Natural killer cell treated with Interleukin-12 subunit alpha and Interleukin-12 subunit beta and Interleukin-15 and Interleukin-18, amount 100 ng/mL, for 72 hours (primary cell): ENCODE measurements around the gene HPD. TPM values are rescaled to one million over a fixed set of nuclear protein-coding genes. Genes with fewer than 3 reads are reported as not detected.
"Not testable (repeated sequence)": the region's sequence is repeated elsewhere in the genome, so short reads cannot be mapped to it uniquely, and the experiment has no call there.

Source experiments
- ATAC-seq, 2 donors: fragments of 150-1000 bp; cut with Tn5 transposase in 1 of 2; sonication (Bioruptor Pico), chemical (Tn5 transposase) in 1 of 2; 2 replicates each; pipeline ENCODE4 v1.10.0; 2021
- DNase-seq: peaks from one replicate; pipeline ENCODE4 v3.0.0; 2022; ENCODE audit warnings: low spot score
- H3K27ac Mint-ChIP-seq, 2 donors: 1 replicate in 1 of 2; 2 replicates in 1 of 2; pipeline ENCODE4 v1.8.0; 2022; ENCODE audit warnings: mixed read lengths in 2 of 2, mild to moderate bottlenecking in 1 of 2, moderate library complexity in 1 of 2
- H3K27me3 Mint-ChIP-seq, 2 donors: 1 replicate in 1 of 2; 2 replicates in 1 of 2; pipeline ENCODE4 v1.8.0; 2022; ENCODE audit warnings: mixed read lengths in 2 of 2
- H3K36me3 Mint-ChIP-seq: one replicate; pipeline ENCODE4 v1.8.0; 2022; ENCODE audit warnings: mixed read lengths
- H3K4me1 Mint-ChIP-seq, 2 donors: 1 replicate in 1 of 2; 2 replicates in 1 of 2; pipeline ENCODE4 v1.8.0; 2022; ENCODE audit warnings: low read depth in 2 of 2, mixed read lengths in 2 of 2, mild to moderate bottlenecking in 1 of 2
- H3K4me3 Mint-ChIP-seq: one replicate; pipeline ENCODE4 v1.8.0; 2022; ENCODE audit warnings: mixed read lengths
- H3K9me3 Mint-ChIP-seq: 2 replicates; pipeline ENCODE4 v1.8.0; 2022; ENCODE audit warnings: mixed read lengths
- total RNA-seq, 2 donors: library from RNA; stranded (reverse); gene quantifications; one replicate each; pipeline ENCODE4 v1.2.3, GENCODE V29; 2022

Gene HPD
- total RNA-seq, 2 donors from 2014 or later = not detected

DNA sequence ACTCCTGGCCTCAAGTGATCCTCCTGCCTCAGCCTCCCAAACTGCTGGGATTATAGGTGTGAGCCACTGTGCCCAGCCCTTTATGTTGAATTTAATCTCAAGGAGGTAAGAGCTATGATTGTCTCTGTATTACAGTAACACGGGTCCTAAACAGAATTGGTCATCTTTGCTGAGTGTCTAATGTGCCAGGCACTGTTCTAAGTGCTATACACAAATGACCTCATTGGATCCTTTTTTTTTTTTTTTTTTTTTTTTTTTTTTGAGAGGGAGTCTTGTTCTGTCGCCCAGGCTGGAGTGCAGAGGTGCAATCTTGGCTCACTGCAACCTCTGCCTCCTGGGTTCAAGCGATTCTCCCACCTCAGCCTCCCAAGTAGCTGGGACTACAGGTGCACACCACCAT lies 6.3 kb downstream of the HPD start:
- not testable (repeated sequence) for H3K9me3 Mint-ChIP-seq, H3K27ac Mint-ChIP-seq, H3K4me3 Mint-ChIP-seq, H3K36me3 Mint-ChIP-seq, ATAC-seq, DNase-seq, H3K27me3 Mint-ChIP-seq, H3K4me1 Mint-ChIP-seq

DNA sequence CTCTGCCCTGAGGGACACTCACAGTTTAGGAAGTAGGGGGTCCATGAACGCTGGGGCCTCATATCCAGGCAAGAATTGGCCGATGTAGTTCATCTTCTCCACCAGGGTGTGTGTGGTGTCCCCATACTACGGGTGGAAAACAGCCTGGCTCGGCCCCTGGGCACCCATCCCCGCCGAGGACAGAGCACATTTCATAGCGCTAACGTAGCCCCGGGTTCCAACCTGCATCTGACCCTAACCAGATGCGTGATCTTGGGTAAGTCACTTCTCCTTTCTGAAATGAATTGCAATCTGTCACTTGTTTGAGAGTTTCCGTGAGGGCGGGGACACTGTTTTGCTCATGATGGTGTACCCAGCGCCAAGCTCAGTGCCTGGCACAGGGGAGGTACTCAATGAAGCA lies 9.0 kb downstream of the HPD start:
- Mint-ChIP-seq H3K36me3 (no peaks in the 10 kb centered on the region), H3K4me3 (no peak overlapping the region), H3K9me3 (no peaks in the 10 kb centered on the region), H3K27me3 (no peaks in the 10 kb centered on the region), H3K27ac (no peak overlapping the region), H3K4me1 (no peaks in the 10 kb centered on the region)
- DNase-seq = no peak
- ATAC-seq = no peak

- H3K9me3 Mint-ChIP-seq = no peaks in the 10 kb centered on the region
- DNase-seq (no peak), ATAC-seq (no peak)
- no peak overlapping the region for H3K4me3 Mint-ChIP-seq
- no peaks in the 10 kb centered on the region for H3K27me3 Mint-ChIP-seq
- no peaks in the 10 kb centered on the region for H3K36me3 Mint-ChIP-seq
- no peak overlapping the region for H3K27ac Mint-ChIP-seq
- no peaks in the 10 kb centered on the region for H3K4me1 Mint-ChIP-seq
Observed at GRCh38 chr12:121849211-121849610, 9.4 kb downstream of the HPD start.

DNA sequence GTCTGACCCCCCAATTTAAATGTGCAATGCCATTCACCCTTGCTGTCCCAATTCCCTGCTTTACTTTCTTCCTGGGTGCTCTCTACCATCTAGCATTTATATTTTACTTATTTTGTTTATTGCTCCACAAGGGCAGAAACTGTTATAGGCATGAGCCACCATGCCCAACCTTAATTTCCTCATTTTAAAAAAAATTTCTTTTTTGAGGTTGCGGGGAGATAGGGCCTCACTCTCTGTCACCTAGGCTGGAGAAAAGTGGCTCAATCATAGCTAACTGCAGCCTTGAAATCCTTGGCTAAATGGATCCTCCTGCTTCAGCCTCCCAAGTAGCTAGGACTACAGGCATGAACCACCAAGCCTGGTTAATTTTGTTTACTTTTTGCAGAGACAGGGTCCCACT lies 13.0 kb downstream of the HPD start:
- Mint-ChIP-seq H3K27ac (no peak overlapping the region), H3K4me3 (no peak overlapping the region), H3K4me1 (no peaks in the 10 kb centered on the region), H3K27me3 (no peaks in the 10 kb centered on the region), H3K9me3 (no peaks in the 10 kb centered on the region), H3K36me3 (no peaks in the 10 kb centered on the region)
- DNase-seq (no peak), ATAC-seq (no peak)

DNA sequence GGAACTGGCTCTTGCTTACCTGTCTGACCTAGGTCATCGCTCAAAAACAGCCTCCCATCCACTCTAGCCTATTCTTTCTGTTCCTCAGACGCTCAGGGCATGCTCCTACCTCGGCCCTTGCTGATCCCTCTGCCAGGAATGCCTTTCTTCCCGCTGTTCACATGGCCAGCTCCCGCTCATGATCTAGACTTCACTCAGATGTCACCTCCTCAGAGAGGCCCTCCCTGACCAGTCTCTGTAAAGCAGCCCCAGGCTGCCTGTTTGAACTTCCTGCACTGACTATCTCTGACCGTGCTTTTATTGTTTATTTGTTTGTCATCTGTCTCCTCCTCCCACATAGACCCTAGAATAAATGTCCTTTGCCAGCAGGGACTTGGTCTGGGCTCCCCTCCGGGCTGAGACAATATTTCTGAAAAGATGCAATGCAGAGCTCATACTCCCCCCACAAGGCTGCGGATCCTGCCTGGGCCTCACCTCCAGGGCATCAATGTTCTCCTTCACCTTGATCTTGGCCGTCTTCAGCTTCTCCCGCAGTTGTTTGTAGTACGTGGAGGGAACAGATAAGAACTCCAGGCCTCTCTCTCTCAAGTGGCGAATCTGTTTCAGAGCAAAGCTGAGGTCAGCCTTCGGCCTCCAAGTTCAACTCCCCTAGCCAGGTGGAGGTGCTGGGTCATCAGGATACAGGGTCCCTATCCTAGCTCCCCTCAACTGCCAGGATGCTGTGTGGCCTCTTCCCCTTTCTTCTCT lies 15.2 kb downstream of the HPD start:
- Mint-ChIP-seq H3K4me3 (no peak overlapping the region), H3K36me3 (no peaks in the 10 kb centered on the region), H3K27ac (peak overlapping the region in 1 of 2 donors; percentile 30), H3K9me3 (no peaks in the 10 kb centered on the region), H3K4me1 (peaks cover 0 to 16% of the 10 kb centered on the region in 2 donors), H3K27me3 (no peaks in the 10 kb centered on the region)
- DNase-seq (no peak), ATAC-seq (no peak)

DNA sequence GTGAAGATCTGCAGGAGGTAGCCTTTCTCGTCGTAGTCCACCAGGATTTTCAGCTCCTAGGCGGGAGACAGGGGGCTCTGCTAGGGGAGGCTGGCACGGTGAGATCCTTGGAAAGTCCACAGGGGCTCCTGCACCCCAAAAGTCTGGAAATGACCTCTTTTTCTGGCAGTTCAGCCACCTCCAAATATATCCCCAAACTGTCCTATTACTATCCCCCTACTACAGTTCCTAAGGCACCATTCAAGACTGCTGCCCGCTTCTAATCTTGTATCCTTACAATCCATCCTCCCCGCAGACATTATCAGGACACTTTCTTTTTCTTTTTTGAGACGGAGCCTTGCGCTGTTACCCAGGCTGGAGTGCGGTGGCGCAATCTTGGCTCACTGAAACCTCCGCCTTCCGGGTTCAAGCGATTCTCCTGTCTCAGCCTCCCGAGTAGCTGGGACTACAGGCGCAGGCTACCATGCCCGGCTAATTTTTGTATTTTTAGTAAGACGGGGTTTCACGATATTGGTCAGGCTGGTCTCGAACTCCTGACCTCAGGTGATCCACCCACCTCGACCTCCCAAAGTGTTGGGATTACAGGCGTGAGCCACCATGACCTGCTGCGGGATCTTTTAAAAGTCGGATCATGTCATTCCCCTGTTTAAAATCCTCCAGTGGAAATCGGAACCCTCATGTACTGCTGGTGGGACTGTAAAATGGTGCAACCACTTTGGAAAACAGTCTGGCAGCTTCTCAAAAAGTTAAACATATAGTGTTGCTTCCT lies 18.5 kb downstream of the HPD start:
- H3K36me3 Mint-ChIP-seq = no peaks in the 10 kb centered on the region
- DNase-seq = no peak
- no peaks in the 10 kb centered on the region for H3K9me3 Mint-ChIP-seq
- peak overlapping the region; percentile 89 for H3K4me3 Mint-ChIP-seq
- H3K4me1 Mint-ChIP-seq = peaks cover 0 to 16% of the 10 kb centered on the region in 2 donors
- H3K27ac Mint-ChIP-seq = peak overlapping the region; percentile 52 to 86
- ATAC-seq = no peak
- H3K27me3 Mint-ChIP-seq = no peaks in the 10 kb centered on the region

GRCh38 chr12:121839106-121839992 lies 19.3 kb downstream of the HPD start:
- no peaks in the 10 kb centered on the region for H3K9me3 Mint-ChIP-seq
- H3K27ac Mint-ChIP-seq = peak overlapping the region; percentile 52 to 86
- ATAC-seq (peak; percentile 99), DNase-seq (peak; percentile 99)
- H3K36me3 Mint-ChIP-seq = no peaks in the 10 kb centered on the region
- no peaks in the 10 kb centered on the region for H3K27me3 Mint-ChIP-seq
- H3K4me1 Mint-ChIP-seq = peaks cover 0 to 16% of the 10 kb centered on the region in 2 donors
- H3K4me3 Mint-ChIP-seq = peak overlapping the region; percentile 89

DNA sequence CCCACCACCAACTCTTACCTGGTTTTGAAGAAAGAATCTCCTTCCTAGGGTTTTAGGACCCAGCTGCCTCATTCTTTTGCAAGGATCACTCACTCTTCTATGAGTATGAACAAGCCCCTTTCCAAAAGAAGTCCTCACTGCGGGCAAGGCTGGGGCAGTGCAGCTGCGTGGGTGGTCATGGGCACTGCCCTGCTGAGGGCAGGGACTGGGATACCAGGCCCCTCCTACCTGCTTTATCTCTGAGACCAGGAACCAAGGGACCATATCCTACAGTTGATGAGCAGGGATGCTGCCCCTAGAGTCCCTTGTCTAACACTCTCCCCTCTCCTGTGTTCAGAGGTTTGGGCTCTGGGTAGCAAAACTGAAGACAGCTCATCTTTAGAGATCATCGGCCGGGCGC lies 20.5 kb downstream of the HPD start:
- ATAC-seq = no peak
- no peaks in the 10 kb centered on the region for H3K9me3 Mint-ChIP-seq
- no peaks in the 10 kb centered on the region for H3K27me3 Mint-ChIP-seq
- H3K4me3 Mint-ChIP-seq = no peak overlapping the region
- H3K36me3 Mint-ChIP-seq = no peaks in the 10 kb centered on the region
- peaks cover 0 to 16% of the 10 kb centered on the region in 2 donors for H3K4me1 Mint-ChIP-seq
- H3K27ac Mint-ChIP-seq = no peak overlapping the region
- no peak for DNase-seq

- Mint-ChIP-seq H3K9me3 (no peaks in the 10 kb centered on the region), H3K4me1 (peaks cover 0 to 16% of the 10 kb centered on the region in 2 donors), H3K27ac (no peak overlapping the region), H3K27me3 (no peaks in the 10 kb centered on the region), H3K36me3 (no peaks in the 10 kb centered on the region), H3K4me3 (no peak overlapping the region)
- DNase-seq (no peak), ATAC-seq (no peak)
Observed at GRCh38 chr12:121837680-121838079, 21.0 kb downstream of the HPD start.

- H3K27me3 Mint-ChIP-seq = no peaks in the 10 kb centered on the region
Observed at GRCh38 chr12:121831571-121832245, 27.0 kb downstream of the HPD start.

DNA sequence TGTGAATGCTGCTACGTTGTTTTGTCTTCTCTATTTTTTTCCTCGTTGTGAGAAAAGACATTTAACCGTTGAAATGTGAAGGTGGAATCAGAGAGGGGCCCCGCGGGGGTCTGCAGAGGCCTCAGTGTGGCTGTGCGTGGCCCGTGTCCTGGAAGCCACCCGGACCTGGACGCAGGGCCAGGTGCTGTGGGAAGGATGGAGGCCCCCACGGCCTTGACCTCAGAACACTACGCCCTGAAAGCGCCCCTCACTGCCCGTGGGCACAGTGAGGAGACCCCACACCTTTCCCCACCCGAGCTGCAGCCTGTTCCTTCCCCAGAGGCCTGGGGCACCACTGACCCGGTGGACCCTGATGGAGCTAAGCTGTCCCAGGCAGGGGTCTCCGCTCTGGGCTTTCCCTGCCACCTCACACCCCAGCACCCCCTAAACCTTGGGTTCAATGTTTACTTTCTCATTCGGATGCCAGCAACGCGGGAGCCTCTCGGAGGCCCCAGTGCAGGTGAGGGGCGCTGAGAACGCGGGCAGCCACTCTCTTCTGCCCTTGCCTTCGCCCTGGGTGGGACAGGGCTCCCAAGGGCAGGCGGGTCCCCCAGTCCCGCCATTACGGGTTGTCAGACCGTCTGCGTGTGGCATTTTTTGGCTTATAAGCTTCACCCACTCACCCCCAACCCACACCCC lies 27.9 kb downstream of the HPD start:
- Mint-ChIP-seq H3K27ac (no peak overlapping the region), H3K27me3 (no peaks in the 10 kb centered on the region), H3K36me3 (peaks cover 22% of the 10 kb centered on the region), H3K4me1 (peaks cover 9 to 11% of the 10 kb centered on the region in 2 donors), H3K9me3 (no peaks in the 10 kb centered on the region), H3K4me3 (no peak overlapping the region)
- DNase-seq = no peak
- no peak for ATAC-seq

More at GRCh38 chr12:121831571-121832245, 27.0 kb downstream of the HPD start:
- Mint-ChIP-seq H3K4me1 (peaks cover 4% of the 10 kb centered on the region in 2 donors), H3K4me3 (no peak overlapping the region), H3K27ac (peak overlapping the region in 1 of 2 donors; percentile 21), H3K36me3 (peaks cover 15% of the 10 kb centered on the region), H3K9me3 (no peaks in the 10 kb centered on the region)
- DNase-seq (no peak), ATAC-seq (no peak)

DNA sequence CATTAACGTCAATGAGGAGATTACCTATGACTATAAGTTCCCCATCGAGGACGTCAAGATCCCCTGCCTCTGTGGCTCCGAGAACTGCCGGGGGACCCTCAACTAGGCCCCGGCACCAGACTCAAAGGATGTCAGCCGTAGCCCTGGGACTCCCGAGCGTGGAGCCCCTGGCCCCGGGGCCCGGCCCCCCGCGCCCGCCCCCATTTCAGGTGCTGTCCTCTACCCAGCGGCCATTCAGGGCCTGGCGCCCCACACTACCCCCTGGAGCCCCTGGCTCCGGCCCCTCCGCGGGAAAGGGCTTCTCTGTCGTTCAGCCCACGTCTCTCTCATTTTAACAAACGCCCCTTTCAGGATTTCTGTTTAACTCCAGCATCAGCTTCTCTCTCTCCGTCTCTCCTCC lies 28.5 kb downstream of the HPD start:
- Mint-ChIP-seq H3K4me1 (peaks cover 9 to 11% of the 10 kb centered on the region in 2 donors), H3K27ac (no peak overlapping the region), H3K9me3 (no peaks in the 10 kb centered on the region), H3K27me3 (no peaks in the 10 kb centered on the region), H3K4me3 (no peak overlapping the region), H3K36me3 (peaks cover 22% of the 10 kb centered on the region)
- DNase-seq = no peak
- peak in 1 of 2 donors; percentile 21 for ATAC-seq
